OCI-LY7 (cell line): ENCODE measurements around the gene C4orf50. TPM values are rescaled to one million over a fixed set of nuclear protein-coding genes. Genes with fewer than 3 reads are reported as not detected.

Source experiments
- BruUV-seq: library from RNA; stranded (reverse); fragments of 400-500 nt; replicated peaks from 2 replicates; lab custom pipeline; 2021; lab: Mats Ljungman, UMichigan
- CTCF ChIA-PET: fragments of 300-600 bp; sonication (Branson Sonifier 250); formaldehyde crosslinking; loops from one replicate; lab custom pipeline; 2022; ENCODE audit warnings: antibody characterized with exemption; ENCODE audit not compliant: unreplicated experiment; lab: Charles Lee
- POLR2A ChIA-PET: fragments of 300-600 bp; sonication (Branson Sonifier 250); formaldehyde crosslinking; loops from one replicate; lab custom pipeline; 2022; ENCODE audit warnings: antibody characterized with exemption; lab: Charles Lee
- DNase-seq: peaks from one replicate; pipeline ENCODE4 v3.0.0-alpha.2; 2015; ENCODE audit warnings: low spot score
- H2AFZ ChIP-seq: fragments of 200-600 bp; sonication (generic), shearing (Covaris generic); 2 replicates; pipeline ENCODE4 v1.6.1; 2014; ENCODE audit warnings: mild to moderate bottlenecking, antibody characterized with exemption, low read length, moderate library complexity
- H3K27ac ChIP-seq: fragments of 200-600 bp; sonication (generic); 2 replicates; pipeline ENCODE4 v1.5.1; 2014; ENCODE audit warnings: mixed run types, low read depth, mild to moderate bottlenecking, moderate library complexity, low read length, inconsistent platforms; ENCODE audit not compliant: poor library complexity, severe bottlenecking
- H3K36me3 ChIP-seq: fragments of 200-600 bp; sonication (generic); 2 replicates; pipeline ENCODE4 v1.6.1; 2014; ENCODE audit warnings: mild to moderate bottlenecking, antibody characterized with exemption, low read length, moderate library complexity, mixed read lengths; ENCODE audit not compliant: insufficient read depth
- H3K4me1 ChIP-seq: fragments of 200-600 bp; sonication (generic); 2 replicates; pipeline ENCODE4 v1.5.1; 2014; ENCODE audit warnings: mild to moderate bottlenecking, low read length; ENCODE audit not compliant: insufficient read depth, poor library complexity, severe bottlenecking
- H3K4me2 ChIP-seq: fragments of 200-600 bp; sonication (generic); 2 replicates; pipeline ENCODE4 v1.6.1; 2014; ENCODE audit warnings: mild to moderate bottlenecking, low read length
- H3K4me3 ChIP-seq: fragments of 200-600 bp; sonication (generic); 2 replicates; pipeline ENCODE4 v1.5.1; 2014; ENCODE audit warnings: mild to moderate bottlenecking, low read depth, low read length; ENCODE audit not compliant: poor library complexity, severe bottlenecking
- H3K79me2 ChIP-seq: fragments of 200-600 bp; sonication (generic); 2 replicates; pipeline ENCODE4 v1.6.1; 2016; ENCODE audit warnings: low read depth, mild to moderate bottlenecking, low read length, moderate library complexity, mixed read lengths; ENCODE audit not compliant: insufficient read depth
- H3K9me2 ChIP-seq: fragments of 200-600 bp; sonication (generic); 2 replicates; pipeline ENCODE4 v1.6.1; 2016; ENCODE audit warnings: mild to moderate bottlenecking, low read length, mixed read lengths; ENCODE audit not compliant: insufficient read depth
- H3K9me3 ChIP-seq: fragments of 200-600 bp; sonication (generic); 2 replicates; pipeline ENCODE4 v1.6.1; 2014; ENCODE audit warnings: mild to moderate bottlenecking, mixed run types, low read length, mixed read lengths
- H4K20me1 ChIP-seq: fragments of 200-600 bp; sonication (generic); 2 replicates; pipeline ENCODE4 v1.6.1; 2014; ENCODE audit warnings: mild to moderate bottlenecking, antibody characterized with exemption, low read length, moderate library complexity, mixed read lengths; ENCODE audit not compliant: insufficient read depth
- CTCF ChIP-seq: fragments of 200-600 bp; sonication (generic); conservative IDR thresholded peaks from 2 replicates; pipeline ENCODE4 v1.5.1; 2014; ENCODE audit warnings: mild to moderate bottlenecking, antibody characterized with exemption, low read length, moderate library complexity, mixed read lengths
- EZH2phosphoT487 ChIP-seq: fragments of 200-600 bp; sonication (generic); IDR thresholded peaks from 2 replicates; pipeline ENCODE4 v1.6.1; 2018; ENCODE audit warnings: low read depth, borderline replicate concordance, mild to moderate bottlenecking, mixed run types, antibody characterized with exemption, low read length, moderate library complexity, mixed read lengths
- intact Hi-C: fragments of 100-400 bp; cut with micrococcal nuclease; formaldehyde crosslinking; loops from one replicate; pipeline ENCODE4 v1.10.0; 2022; ENCODE audit not compliant: unreplicated experiment
- total RNA-seq, 2 experiments: library from RNA; depleted of rRNA in 1 of 2; stranded (reverse); fragments of >200 nt in 1 of 2; shearing (Covaris generic) in 1 of 2; gene quantifications; 2 replicates each; pipeline ENCODE4 v1.2.3, GENCODE V29; 2014 to 2022

C4orf50 gene
- total RNA-seq, 2 experiments from 2014 or later: 0.06 TPM; not detected in 1

DNA sequence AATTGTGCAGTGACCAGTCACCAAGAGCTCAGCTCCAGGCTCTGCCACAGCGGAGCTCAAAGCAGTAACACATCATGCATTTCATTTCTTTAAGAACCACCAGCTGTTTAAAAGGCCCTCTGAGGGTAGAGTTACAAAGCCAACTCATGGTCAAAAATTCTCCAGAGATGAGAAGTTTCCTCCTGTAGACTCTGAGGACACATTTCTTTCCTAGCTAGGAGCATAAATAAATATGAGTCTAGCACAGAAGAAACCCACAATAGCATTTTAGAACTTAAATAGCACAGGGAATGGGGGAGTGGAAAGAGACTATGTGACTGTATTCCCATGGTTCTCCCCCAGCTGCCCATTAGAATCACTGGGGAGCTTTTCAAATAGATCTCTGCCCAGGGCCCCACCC, 118.8 kb downstream of the C4orf50 start:
- DNase-seq: no peak
- no TSS peak for BruUV-seq
- Histone ChIP-seq H3K79me2 (no peaks in the 10 kb centered on the region), H3K4me3 (no peak overlapping the region), H3K4me1 (no peaks in the 10 kb centered on the region), H3K36me3 (no peaks in the 10 kb centered on the region), H4K20me1 (no peaks in the 10 kb centered on the region), H3K4me2 (no peak overlapping the region), H3K9me3 (no peaks in the 10 kb centered on the region), H2AFZ (no peak overlapping the region), H3K9me2 (no peaks in the 10 kb centered on the region), H3K27ac (no peak overlapping the region)
- intact Hi-C loops: no loop called here
- TF ChIP-seq EZH2phosphoT487: no peak
- no peak for TF ChIP-seq CTCF
- POLR2A ChIA-PET: interaction anchor here (0.9 kb wide), 1 partner anchor 17 kb away, joined by 3 read pairs; no protein-coding TSS in a partner anchor
- CTCF ChIA-PET: no interaction called here

GRCh38 chr4:5897674-5898073, 120.6 kb downstream of the C4orf50 start:
- H3K4me1 ChIP-seq: no peaks in the 10 kb centered on the region
- CTCF ChIA-PET: no interaction called here
- no TSS peak for BruUV-seq

More at GRCh38 chr4:5897674-5898073, 120.6 kb downstream of the C4orf50 start:
- TF ChIP-seq EZH2phosphoT487 (no peak), CTCF (no peak)
- no peak for DNase-seq
- Histone ChIP-seq H3K36me3 (no peaks in the 10 kb centered on the region), H3K9me2 (no peaks in the 10 kb centered on the region), H3K27ac (no peak overlapping the region), H3K4me3 (no peak overlapping the region), H3K79me2 (no peaks in the 10 kb centered on the region), H3K9me3 (no peaks in the 10 kb centered on the region), H3K4me2 (no peak overlapping the region), H4K20me1 (no peaks in the 10 kb centered on the region), H2AFZ (no peak overlapping the region)
- intact Hi-C loops: no loop called here
- POLR2A ChIA-PET: no interaction called here
